ENCODE results near the gene SCYL1.

DNA sequence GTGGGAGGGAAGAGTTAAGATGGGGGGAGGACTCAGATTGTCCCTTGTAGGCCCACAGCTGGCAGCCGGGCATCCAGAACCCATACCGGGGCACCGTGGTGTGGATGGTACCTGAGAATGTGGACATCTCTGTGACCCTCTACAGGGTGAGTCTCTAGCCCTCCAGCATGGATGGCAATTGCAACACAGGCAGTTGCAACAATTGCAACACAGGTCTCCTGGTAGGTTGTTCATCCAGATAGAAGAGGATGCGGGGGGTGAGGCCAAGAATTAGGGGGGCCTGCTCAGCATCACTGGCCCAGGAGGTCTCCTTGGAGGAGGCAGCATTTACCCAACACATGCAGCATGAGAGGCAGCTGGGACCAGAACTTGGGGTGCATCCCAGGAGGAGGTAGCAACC, 54.4 kb downstream of the SCYL1 start:
- TF ChIP-seq, protein P1, sequence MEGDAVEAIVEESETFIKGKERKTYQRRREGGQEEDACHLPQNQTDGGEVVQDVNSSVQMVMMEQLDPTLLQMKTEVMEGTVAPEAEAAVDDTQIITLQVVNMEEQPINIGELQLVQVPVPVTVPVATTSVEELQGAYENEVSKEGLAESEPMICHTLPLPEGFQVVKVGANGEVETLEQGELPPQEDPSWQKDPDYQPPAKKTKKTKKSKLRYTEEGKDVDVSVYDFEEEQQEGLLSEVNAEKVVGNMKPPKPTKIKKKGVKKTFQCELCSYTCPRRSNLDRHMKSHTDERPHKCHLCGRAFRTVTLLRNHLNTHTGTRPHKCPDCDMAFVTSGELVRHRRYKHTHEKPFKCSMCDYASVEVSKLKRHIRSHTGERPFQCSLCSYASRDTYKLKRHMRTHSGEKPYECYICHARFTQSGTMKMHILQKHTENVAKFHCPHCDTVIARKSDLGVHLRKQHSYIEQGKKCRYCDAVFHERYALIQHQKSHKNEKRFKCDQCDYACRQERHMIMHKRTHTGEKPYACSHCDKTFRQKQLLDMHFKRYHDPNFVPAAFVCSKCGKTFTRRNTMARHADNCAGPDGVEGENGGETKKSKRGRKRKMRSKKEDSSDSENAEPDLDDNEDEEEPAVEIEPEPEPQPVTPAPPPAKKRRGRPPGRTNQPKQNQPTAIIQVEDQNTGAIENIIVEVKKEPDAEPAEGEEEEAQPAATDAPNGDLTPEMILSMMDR (IDR thresholded peaks at IDR 0.05; ENCODE audit: low read length) = no peak
- no peak for TF ChIP-seq EZH2 (IDR thresholded peaks at IDR 0.05; ENCODE audit: borderline replicate concordance, low read length)
